ENCODE data around the gene AFG3L2. TPM values are rescaled to one million over a fixed set of nuclear protein-coding genes. Genes with fewer than 3 reads are reported as not detected.

The AFG3L2 gene
- total and polyA plus RNA-seq, 10 of the 15 experiments (the other 5 are each of a cell fraction or from before 2014, with no cell fraction given) = 21.0 to 72.7 (median 57.7) TPM

DNA sequence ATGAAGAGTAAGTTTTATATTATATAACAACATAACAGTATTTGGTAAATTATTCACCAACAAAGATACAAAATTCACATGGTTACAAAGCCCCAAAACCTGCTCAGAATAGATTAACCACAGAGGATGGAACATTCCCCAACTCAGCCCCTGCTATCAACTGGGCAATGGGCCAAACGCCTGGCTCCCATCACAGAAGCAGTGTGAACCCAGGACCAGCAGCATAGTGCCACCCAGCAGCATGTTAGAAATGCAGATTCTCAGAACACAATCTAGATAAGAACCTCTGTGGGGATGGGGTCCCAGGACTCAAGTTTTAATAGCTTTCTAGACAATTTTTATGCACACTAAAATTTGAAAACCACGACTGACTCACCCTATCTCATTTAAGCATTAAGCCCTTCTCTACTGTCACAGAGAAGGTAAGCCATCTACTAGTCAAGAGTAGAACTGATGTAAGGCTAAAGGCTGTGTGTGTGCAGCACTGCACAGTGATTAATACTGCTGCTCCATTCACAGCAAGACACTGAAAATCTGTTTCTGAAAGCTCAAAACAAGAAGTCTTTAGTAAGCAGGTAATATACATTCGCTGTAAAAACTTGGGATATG is 15.2 kb downstream of the AFG3L2 start:
- Histone ChIP-seq H3K4me2 (ENCODE audit: control insufficient read depth, insufficient read depth) (no peak overlapping the region), H3K27me3 (replicated peaks in 1 of 2; ENCODE audit: control insufficient read depth in 2 of 2, insufficient read depth in 2 of 2, low read length in 1 of 2) (no peaks in the 10 kb centered on the region), H3K36me3 (ENCODE audit: control insufficient read depth in 2 of 2, insufficient read depth in 2 of 2, low read length in 1 of 2) (peaks cover 19 to 35% of the 10 kb centered on the region in 2 experiments), H3K79me2 (ENCODE audit: control insufficient read depth, insufficient read depth, low read length) (no peaks in the 10 kb centered on the region), H3K9ac (ENCODE audit: control insufficient read depth, insufficient read depth, low read length) (no peak overlapping the region), H3K4me3 (no peak overlapping the region), H3K27ac (ENCODE audit: control insufficient read depth, insufficient read depth) (no peak overlapping the region), H4K20me1 (ENCODE audit: control insufficient read depth, insufficient read depth) (no peaks in the 10 kb centered on the region), H3K4me1 (ENCODE audit: control insufficient read depth, insufficient read depth, low read length) (no peaks in the 10 kb centered on the region), H2AFZ (ENCODE audit: control insufficient read depth, low read depth, low read length) (no peak overlapping the region), H3K9me3 (replicated peaks; ENCODE audit: control insufficient read depth, insufficient read depth, low read length) (no peaks in the 10 kb centered on the region)
- TSS peak; percentile 14 for BruUV-seq (replicated peaks)
- ChIA-PET SMC1A (ENCODE audit: uncharacterized antibody, unreplicated experiment) (interaction anchor here (1.1 kb wide), 1 partner anchor 10 kb away, joined by 3 read pairs; no protein-coding TSS in a partner anchor), RAD21 (ENCODE audit: unreplicated experiment) (no interaction called here), CTCF (interaction anchor here (1.2 kb wide), 1 partner anchor 34 kb away, joined by 5 read pairs; no protein-coding TSS in a partner anchor), POLR2A (interaction anchor here (4.0 kb wide), 1 partner anchor 14 kb away, joined by 15 read pairs; the partner anchor contains the start of gene AFG3L2)
- FAIRE-seq (no peak), DNase-seq (ENCODE audit: low read depth, low spot score) (no peak), ATAC-seq (peak; percentile 33; the same call in 2 of the 3 replicates)
- in situ Hi-C loops (cut with MboI) = no loop called here
- no peak for TF ChIP-seq ZZZ3 (IDR thresholded peaks at IDR 0.05; ENCODE audit: control insufficient read depth, insufficient read length, low read depth)
- TF ChIP-seq CBX3 (IDR thresholded peaks at IDR 0.05; ENCODE audit: borderline replicate concordance, low read depth) = no peak
- TF ChIP-seq, protein P1, sequence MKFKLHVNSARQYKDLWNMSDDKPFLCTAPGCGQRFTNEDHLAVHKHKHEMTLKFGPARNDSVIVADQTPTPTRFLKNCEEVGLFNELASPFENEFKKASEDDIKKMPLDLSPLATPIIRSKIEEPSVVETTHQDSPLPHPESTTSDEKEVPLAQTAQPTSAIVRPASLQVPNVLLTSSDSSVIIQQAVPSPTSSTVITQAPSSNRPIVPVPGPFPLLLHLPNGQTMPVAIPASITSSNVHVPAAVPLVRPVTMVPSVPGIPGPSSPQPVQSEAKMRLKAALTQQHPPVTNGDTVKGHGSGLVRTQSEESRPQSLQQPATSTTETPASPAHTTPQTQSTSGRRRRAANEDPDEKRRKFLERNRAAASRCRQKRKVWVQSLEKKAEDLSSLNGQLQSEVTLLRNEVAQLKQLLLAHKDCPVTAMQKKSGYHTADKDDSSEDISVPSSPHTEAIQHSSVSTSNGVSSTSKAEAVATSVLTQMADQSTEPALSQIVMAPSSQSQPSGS (IDR thresholded peaks at IDR 0.05; ENCODE audit: low read length) = no peak
- TF ChIP-seq, protein P2, sequence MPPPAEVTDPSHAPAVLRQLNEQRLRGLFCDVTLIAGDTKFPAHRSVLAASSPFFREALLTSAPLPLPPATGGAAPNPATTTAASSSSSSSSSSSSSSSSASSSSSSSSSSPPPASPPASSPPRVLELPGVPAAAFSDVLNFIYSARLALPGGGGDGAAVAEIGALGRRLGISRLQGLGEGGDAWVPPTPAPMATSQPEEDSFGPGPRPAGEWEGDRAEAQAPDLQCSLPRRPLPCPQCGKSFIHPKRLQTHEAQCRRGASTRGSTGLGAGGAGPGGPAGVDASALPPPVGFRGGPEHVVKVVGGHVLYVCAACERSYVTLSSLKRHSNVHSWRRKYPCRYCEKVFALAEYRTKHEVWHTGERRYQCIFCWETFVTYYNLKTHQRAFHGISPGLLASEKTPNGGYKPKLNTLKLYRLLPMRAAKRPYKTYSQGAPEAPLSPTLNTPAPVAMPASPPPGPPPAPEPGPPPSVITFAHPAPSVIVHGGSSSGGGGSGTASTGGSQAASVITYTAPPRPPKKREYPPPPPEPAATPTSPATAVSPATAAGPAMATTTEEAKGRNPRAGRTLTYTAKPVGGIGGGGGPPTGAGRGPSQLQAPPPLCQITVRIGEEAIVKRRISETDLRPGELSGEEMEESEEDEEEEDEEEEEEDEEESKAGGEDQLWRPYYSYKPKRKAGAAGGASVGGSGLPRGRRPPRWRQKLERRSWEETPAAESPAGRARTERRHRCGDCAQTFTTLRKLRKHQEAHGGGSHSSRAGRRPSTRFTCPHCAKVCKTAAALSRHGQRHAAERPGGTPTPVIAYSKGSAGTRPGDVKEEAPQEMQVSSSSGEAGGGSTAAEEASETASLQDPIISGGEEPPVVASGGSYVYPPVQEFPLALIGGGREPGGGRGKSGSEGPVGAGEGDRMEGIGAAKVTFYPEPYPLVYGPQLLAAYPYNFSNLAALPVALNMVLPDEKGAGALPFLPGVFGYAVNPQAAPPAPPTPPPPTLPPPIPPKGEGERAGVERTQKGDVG (CRISPR knock-in tag; IDR thresholded peaks at IDR 0.05) = no peak
- TF ChIP-seq RB1 (IDR thresholded peaks at IDR 0.05; ENCODE audit: borderline replicate concordance) = no peak
- no peak for TF ChIP-seq ASH2L (IDR thresholded peaks at IDR 0.05; ENCODE audit: borderline replicate concordance, low read depth)
- intact Hi-C loops (cut with micrococcal nuclease; ENCODE audit: unreplicated experiment) = no loop called here
- WGBS (ENCODE audit: insufficient coverage, insufficient replicate concordance, low lambda C conversion rate, missing lambda C conversion rate) = 65% methylated on average over 3 of the region's 3 CpGs

Measured in GM12878 (cell line).